GM21528 (cell line): ENCODE data around the gene IGF1R.

Experiments used
- ATAC-seq: cut with Tn5 transposase; IDR thresholded peaks from one replicate; pipeline ENCODE4 v1.9.1; 2021; ENCODE audit warnings: mild to moderate bottlenecking, moderate library complexity; ENCODE audit not compliant: unreplicated experiment, low FRiP score

Gene IGF1R

DNA sequence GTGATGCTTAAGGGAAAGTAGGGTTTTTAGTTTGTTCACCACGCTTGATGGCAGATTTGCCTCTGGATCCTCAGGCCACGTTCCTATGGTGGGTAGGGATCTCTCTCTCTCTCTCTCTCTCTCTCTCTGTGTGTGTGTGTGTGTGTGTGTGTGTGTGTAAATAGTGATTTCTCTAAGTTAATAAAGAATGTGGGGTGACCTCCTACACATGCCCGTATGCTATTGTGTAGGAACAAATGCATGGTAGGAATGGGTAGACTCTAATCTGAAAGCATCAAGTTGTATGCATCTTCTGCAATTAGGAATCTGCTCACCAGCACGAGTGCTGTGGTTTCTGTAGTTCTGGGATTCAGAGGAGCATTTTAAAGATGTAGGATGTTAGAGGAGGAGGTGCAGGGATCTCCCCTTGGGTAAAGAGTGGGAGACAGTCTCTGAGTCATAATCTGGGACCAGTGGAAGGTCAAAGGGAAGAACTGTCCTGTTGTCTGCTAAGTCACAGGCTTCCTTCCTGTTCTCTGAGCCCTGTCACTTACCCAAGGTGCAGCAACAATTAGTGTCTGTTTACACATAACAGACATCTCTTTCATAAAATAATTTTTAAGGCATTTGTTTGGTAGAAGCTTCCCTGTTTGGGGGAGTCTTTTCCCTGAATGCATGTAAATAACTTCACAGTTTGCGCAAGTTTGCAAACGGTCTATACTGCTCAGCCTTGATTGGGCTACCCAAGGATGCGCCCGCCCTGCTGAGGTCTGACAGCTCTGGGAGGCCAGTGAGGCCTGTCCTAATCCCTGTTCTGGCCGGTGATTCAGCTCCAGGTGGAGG, 139.8 kb downstream of the IGF1R start:
- ATAC-seq = no peak

DNA sequence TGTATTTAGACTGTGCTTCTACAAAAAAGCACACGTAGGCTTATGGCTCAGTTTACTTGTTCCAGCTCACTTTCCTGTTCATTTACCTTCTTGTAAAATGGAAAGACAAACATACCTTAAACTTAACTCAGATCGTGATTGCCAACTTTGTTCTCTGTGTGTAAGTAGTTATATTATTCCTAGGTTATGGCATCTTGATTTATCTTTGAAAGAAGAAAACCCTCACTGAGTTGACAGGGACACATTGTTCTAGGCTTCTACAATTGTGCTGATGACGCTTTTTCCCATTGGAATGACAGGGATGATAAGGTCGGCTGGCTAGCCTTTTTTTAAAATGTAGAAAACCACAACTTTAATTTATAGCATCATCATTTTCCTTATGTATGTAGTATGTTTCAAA, 140.7 kb downstream of the IGF1R start:
- no peak for ATAC-seq

DNA sequence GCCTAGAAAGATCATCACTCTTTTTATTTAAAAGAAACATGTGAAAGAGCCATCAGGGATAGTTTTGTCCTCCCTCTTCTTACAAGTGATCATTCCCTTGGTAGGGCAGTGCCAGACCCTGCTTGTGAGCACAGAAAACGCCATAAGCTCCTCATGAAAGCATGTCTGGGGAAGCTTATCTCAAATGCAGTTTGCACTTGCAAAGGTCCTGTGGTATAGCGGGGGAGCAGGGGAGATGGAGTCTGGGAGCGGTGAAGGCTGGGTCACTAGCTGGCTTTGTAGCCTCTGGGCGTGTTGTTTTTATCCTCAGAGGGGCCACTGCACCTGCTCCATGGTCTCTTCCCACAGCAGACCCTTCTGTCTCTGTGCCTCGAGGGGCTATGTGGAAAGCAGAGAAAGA, 141.9 kb downstream of the IGF1R start:
- ATAC-seq = no peak

DNA sequence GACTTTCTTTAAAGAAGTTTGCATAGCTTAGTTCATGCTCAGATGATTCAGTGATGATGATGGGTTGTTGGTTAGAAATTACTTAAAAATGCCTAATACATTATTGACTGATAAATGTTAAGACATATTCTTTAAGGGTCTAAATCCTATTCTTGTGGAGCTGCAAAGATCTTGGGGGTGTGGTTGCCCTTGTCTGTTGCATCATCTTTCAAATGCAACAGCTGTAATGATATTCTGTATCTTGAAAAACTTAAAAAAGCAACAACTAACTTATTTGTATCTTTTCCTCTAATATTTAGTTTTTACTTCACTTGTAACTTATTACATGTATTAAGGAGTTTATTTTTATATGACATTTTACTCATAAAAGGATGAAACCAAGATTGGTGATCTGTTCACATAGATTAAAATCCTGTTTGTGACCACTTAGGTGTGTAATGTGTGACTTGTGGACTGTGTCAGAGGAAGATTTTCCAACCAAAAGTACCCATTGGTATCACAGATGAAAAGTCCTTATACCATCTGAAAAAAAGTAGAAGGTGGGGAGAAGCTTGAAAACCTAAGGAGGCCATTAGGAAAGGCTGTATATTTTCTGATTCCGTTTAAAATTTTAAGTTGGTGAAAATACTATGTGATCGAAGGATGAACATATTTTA, 142.8 kb downstream of the IGF1R start:
- no peak for ATAC-seq

DNA sequence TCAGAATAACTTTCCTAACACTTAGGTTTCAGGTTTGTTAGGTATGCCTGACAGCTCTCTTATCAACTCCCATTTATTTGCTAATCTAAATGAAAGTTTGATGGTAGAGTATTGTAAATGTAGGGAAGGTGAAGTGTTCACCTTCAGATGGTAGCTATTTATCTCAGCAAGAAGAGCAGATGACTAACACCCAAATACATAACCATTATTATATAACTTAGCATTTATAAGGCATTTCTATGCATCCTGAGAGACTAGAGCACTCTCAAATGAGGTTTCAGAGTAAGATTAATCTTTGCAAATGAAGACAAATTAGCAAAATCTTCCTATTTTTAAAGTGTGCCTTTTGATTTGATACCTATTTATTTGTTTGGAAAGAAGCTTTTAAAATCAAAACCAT, 143.8 kb downstream of the IGF1R start:
- ATAC-seq = no peak

DNA sequence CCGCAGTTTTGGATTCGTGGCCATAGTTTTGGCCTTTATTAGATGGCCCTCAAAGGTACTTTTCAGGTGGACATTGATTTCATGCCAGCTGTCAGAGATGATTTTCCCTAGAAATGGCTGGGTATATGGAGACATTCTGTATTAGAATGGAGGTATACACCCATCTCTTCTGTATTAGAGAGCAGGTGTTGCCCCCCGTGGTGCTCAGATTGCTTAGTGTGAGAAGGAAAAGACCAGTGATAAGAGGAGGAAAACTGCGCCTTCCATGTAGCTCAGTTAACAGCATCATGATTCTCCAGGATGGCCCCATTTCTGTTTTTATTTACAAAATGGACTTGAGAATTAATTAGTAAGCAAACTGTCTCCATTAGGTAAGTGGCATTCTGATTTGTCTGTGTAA, 145.9 kb downstream of the IGF1R start:
- ATAC-seq = no peak

DNA sequence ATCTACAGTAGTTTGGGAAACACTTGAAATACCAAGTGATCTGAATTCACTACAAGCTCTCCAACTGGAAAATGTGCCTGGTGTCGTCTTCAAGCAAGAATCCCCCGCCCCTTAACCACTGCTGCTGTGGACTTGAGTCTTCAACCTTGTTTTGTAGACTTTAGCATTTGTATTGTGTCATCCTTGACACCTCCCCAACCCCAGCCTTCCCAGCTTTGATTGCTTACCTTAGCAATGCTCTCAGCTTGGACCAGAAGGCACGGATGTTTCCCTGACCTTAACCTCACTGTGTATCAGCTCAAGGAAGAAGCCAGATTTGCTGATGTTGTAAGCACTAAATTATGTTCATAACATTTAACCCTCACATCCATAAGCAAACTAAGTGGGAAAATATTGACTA, 146.4 kb downstream of the IGF1R start:
- no peak for ATAC-seq

DNA sequence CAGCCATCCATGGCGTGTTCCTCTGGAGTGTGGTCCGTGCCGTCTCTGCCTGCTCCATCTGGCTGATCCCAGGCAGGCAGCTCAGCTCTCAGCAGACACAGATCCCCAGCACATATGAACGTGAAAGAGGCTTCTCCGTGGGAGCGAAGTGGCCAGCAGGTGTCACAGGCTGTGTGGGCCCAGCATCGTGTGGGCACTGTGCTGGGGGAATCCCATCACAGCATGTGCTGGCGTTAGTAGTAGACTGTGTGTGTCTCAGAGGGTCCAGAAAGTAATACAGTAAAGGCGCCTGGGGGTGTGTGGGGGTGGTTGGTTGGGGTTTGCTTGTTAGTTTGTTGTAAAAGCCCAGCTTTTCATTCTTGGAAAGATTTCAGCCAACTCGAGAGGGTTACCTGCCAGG, 147.6 kb downstream of the IGF1R start:
- ATAC-seq = no peak

DNA sequence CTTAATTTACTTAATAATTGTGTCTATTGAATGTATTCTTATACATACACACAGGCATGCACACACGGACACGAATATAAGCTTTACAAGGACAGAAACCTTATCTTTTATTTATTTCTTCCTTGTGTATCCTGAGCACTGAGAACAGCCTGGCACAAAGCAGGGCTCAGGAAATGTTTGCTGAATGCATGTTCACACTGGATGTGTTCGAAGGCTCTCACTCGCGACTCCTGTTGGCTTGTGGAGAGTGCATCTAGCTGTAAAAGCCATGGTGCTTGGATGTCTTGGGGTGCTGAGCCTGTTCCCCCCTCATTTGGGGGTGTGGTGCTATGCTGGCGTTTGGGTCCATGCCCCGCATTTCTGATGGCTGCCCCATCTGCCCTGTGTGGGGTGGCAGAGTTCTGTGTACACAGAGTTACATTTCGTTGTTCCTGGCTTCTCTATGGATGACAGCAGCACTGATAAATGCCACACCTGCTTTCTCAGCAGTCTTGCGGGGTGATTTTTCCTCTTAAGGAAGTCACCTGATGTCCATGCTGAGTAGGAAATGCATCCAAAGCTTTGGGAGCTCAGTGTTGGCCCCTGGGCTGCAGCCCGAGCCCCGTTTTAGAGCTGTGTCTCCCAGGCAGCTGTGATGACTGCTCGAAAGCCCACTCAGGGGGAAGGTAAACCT, 148.5 kb downstream of the IGF1R start:
- ATAC-seq = no peak

DNA sequence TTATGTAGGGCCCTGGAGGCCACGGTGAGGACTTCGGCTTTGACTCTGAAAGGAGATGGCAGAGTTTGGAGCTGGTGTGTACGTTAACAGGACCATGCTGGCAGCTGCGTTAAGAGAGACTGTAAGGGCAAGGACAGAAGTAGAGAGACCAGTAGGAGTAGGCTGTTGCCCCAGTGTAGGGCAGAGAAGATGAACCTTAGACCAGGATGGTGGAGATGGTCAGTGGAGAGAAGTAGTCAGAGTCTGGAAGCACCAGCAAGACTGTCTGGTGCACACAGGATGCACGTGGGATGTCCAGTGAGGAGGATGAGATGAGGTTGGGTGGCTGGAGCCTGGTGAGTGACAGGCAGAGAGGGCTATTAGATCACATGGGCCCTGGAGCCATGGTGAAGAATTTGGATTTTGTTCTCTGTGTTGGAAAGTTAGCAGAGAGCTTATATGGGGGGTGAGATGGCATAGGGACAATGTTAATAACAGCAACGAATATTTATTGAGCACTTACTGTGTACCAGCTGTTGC, 150.1 kb downstream of the IGF1R start:
- ATAC-seq = no peak

DNA sequence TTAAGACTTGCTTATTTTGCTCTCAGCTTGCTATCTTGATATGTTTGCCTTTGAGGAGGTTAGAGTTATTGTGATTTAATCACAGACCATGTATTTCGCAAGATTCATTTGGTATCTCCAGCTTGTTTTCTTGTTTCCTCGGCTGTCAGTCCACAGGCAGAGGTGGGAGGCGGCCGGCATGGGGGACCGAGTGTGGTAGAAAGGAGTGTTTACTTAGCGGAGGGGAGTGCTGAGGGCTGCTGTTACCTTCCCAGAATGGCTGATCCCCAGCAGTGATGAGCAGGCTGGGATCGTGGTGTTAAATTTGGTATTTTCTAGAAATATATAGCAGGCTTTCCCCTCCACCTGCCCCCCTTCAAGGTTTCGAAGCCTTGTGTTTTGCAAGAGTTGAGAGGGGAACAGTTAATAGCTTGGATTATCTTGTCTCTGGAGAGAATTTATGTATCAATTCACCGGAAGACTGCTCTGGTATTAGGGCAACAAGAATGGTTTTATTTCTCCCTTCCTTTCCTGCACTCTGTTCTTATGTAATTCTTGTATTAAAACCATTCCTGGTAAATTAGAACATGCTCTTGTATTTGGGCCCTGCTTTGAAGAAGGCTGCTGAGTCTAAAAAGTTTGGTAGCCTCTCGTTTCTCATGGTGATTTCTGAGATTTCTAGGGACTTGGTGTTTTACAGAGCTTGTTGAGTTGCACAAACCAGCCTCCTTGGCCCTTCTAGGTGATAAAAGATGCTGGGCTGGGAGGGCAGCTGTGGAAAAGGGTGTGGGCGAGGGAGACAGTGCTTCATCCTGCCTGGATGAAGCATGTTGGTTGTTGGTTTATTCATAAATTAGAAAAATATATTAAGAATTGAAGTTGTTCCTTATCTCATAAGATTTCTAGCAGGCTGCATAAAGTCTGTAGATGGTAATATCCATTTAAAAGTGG, 151.4 kb downstream of the IGF1R start:
- no peak for ATAC-seq

DNA sequence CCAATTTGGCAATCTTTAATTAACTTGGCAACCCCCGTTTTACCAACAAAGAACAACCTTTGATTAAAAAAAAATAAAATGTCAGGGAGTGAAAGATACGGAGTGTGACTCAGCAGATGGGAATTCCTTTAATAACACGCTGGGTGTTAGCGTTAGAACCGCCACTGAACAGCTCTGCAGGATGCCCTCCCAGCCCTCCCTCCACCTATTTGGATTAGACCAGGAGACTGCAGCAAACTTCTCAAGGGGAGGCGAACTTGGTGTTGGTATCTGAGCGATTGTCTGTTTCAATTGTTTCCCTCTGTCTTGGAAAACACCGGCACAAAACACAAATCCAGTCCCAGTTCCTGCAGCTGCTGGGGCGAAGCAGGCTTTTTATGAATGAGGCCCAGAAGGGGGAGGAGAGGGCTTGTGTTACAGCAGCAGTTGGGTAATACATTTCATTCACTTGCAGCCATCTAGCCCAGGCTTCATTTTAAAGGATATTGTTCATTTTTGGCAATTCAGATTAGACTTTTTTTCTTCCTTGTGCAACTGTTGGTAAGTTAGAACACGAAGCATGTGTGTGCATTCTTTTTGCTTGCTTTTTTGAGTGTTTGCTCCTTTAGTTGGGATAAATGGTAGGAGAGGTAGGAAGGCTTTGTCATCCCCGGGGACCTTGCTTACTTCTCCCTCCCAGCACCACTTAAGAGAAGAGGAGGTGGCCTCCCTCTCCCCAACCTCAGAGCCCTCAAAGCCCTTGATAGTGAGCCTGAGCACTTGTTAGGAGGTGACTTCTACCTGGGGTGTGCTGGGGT, 152.3 kb downstream of the IGF1R start:
- no peak for ATAC-seq

DNA sequence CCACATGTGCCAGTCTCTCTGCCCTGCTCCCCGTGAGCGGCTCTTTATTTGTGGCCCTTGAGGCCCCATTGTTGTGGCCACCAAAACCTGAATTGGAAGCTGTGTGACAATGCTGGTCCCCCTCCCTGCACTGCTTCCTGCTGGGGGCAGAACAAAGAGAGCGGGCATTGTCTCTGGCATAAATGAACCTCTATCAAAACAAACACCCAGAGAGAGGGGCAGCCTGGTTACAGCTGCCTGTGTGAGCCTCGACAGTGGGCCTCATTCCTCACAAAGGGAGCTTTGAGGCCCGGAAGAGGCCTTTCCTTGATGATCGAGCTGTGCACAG, 152.9 kb downstream of the IGF1R start:
- ATAC-seq = no peak

DNA sequence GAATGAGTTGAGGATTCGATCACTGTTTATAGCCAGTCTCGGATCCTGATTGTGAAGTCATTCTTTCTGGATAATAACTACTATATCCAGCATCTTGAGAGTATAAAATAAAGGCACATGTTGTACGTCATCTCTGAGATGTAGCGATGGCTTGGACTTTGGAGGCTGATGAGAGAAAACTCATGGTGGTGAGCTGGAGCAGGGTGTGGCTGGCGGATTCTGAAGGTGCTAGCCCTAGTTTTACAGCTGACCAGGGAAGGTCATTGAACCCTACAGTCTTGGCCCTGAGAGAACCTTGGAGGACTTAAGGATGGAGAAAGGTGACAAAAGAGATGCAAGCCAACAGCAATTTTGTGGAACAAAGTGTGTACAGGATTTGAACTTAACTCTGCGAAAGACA, 153.8 kb downstream of the IGF1R start:
- ATAC-seq = no peak

DNA sequence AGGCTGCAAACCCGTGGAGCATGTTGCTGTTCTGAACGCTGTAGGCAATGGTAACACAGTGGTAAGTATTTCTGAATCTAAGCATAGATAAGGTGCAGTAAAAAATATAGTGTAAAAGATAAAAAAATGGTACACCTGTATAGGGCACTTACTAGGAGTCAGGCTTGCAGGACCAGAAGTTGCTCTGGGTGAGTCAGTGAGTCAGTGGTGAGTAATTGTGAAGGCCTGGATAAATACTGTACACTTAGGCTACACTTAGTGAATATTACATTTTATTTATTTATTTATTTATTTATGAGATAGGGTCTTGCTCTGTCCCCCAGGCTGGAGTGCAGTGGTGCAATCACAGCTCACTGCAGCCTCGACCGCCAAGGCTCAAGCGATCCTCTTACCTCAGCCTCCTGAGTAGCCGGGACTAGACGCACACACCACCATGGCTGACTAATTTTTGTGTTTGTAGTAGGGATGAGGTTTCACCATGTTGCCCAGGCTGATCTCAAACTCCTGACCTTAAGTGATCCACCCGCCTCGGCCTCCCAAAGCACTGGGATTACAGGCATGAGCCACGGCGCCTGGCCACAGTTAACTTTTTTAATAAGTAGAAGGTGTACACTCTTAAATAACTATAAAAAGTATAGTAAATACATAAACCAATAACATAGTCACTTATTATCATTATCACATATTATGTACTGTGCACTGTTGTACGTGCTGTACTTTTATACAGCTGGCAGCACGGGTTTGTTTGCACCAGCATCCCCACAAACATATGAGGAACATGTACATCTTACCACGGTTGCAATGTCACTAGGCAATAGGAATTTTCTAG, 155.1 kb downstream of the IGF1R start:
- ATAC-seq = no peak

DNA sequence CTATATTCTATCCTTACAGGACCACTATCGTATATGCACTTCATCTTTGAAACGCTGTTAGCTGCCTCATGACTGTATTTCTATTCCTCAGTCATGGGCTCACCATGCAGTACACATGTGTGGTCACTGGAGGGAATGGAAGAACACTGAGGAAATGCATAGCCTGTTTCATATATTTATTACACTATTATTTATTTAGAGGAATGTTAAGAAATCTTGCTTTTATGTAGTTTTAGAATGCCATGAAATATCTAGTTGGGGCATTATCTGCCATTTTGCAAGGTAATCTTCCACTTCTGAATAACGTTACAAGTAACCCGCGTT, 155.7 kb downstream of the IGF1R start:
- no peak for ATAC-seq

DNA sequence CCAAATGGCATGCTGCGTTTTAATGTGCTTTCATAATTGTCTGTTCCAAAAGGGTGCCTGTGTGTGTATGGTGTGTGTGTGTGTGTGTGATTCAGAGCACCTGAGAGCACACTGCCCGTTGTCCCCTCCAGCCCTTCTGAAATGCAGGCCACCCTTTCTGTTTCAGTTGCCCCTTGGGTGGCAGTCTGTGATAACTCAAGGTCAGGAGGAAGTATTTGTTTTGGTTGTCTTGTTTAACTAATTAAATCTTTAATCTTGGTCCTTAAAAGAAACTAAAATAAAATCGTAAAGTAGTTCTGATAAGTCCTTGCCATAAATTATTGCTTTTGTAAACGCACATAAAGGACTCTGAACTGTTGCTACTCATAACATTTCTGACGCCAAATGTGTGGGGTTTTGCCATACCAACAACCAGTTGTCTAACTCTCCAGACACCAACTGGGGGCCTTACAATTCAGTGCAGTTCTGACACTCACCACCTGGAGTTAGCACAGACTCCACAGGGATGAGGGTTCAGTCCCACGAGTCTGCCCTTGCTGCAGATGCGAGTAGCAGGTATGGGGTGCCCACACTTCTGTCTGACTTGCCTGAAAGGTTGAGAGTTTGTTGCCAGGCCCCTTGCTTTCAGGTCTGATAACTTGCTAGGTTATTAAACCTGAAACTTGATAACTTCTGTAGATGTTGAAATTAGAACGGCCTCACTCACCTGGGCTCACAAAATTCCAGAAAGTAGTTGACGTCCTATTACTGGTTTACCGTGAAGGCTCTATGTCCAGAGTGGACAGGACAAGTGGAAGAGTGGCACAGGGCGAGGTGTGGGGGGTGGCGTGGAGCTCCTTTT, 157.3 kb downstream of the IGF1R start:
- no peak for ATAC-seq

DNA sequence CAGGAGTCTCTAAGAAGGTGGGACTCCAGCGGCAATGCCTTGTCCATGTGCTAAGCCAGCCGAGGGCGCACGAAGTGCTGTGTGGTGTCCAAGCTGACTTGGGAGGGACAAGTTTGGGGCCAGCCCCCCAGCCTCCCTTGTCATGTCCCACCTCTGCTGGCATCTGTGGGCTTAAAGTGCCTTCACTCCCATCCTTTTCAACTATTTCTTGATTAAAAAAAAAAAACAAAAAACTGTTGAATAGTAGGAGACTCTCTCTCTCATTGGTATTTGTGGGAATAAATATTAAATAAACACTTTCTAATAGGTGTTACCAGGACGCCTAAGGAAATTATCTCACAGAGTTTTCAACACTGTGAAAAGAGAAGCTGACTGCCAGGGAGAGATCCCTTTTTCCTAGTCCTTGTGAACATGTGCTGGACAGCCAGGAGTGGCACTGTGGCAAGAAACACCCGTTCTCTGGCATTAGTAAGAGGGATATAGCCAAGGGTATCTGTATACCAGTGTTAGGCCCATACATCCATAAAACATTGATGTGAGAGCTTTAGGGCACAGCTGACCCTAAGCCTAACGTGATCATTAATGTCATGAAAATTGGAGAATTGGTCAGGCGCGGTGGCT, 158.0 kb downstream of the IGF1R start:
- ATAC-seq = no peak
